GM18858 (cell line): ENCODE data around the gene UBE2M.
"Not testable (repeated sequence)": the region's sequence is repeated elsewhere in the genome, so short reads cannot be mapped to it uniquely, and the experiment has no call there.

Source experiments
- ATAC-seq: cut with Tn5 transposase; IDR thresholded peaks from one replicate; pipeline ENCODE4 v1.9.1; 2021; ENCODE audit not compliant: unreplicated experiment

Gene UBE2M

GRCh38 chr19:58558066-58558622, at the start of gene UBE2M:
UBE2M (minus strand) TSS chr19:58558611; CDS start chr19:58558381, 230 bp downstream.
- ATAC-seq: peak; percentile 1

GRCh38 chr19:58607213-58607612, 48.8 kb upstream of the UBE2M start:
- ATAC-seq: not testable (repeated sequence)

- not testable (repeated sequence) for ATAC-seq
Observed at GRCh38 chr19:58606251-58606896, 48.0 kb upstream of the UBE2M start.

- no peak for ATAC-seq
Observed at GRCh38 chr19:58586133-58586765, 27.8 kb upstream of the UBE2M start.

DNA sequence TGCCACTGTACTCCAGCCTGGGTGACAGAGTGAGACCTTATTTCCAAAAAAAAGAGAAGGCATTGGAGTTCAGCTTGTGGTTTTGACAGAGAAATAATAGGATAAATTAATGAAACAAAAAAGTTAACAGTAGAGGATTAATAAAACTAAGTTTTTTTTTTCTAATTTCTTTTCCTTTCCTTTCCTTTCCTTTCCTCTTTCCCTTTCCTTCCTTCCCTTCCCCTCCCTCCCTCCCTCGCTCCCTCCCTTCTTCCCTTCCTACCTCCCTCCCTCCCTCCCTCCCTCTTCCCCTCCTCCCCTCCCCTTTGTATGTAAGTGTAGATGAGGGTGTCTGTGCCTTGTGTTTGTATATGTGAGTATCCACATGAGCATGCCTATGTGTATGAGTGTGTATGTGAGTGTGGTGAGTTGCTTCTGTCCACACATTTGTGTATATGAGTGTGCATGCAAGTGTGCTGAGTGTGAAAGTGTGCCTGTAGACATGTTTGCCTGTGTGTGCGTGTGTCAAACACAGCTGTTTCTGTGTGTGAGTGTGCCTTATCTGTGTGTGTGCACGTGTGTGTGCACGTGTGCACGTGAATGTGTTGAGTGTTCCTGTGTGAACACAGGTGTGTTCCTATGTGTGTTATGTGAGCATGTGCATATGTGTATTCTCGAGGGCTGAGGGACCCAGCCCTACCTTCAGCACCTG, 27.2 kb upstream of the UBE2M start:
- no peak for ATAC-seq

GRCh38 chr19:58584498-58585441, 26.4 kb upstream of the UBE2M start:
- no peak for ATAC-seq

DNA sequence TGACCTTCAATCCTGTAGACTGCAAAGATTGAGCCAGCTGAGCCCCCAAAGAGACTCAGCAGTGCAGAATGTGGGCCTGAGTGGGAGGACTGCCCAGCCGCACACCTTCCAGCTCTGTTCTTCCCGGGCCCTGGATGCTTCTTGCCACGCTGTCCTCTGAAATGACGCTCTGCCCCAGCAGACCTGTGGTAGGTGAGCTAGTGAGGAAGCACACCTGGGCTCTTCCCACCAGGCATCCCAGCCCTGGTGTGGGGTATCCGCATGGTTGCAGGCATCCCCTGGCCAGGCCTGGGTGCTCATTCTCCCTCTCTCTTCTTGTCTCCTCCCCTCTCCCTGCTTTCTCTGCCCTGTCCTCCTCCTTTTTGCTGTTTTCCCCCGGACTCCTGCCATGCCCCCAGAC, 24.6 kb upstream of the UBE2M start:
- no peak for ATAC-seq

DNA sequence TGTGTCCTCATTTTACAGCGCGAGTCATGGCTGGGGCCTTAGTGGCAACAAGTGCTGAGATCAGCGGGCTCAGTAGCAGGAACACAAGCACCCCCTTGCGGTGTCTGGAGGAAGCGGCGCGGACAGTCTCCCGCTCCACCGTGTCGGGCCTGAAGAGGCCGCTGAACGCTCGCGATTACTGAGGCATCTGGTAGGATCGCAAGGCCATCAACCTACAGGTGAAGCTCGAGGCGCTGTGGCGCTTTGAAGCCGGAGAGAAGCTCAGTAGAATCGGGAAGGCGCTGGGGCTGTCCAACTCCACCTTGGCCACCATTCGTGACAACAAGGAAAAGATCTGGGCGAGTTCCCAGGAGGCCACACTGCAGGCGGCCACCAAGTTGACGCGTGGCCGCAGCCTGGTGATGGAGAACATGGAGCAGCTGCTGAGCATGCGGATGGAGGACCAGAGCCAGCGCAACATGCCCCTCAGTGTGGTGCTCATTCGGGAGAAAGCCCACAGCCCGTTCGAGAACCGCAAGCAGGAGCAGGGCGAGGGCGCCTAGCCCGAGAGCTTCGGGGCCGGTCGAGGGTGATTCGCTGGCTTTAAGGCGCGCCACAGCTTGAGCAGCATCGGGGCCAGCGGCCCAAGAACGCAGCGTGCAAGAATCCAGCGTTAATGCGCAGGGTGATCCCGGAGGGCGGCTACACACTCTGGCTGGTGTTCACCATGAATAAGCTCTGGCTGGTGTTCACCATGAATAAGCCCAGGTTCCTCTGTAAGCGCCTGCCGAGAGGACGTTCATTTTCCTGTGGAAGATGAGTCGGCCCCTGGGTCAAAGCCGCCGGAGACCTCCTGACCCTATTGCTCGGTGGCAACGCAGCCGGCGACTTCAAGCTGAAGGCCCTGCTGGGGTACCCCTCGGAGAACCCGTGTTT, 23.1 kb upstream of the UBE2M start:
- no peak for ATAC-seq

DNA sequence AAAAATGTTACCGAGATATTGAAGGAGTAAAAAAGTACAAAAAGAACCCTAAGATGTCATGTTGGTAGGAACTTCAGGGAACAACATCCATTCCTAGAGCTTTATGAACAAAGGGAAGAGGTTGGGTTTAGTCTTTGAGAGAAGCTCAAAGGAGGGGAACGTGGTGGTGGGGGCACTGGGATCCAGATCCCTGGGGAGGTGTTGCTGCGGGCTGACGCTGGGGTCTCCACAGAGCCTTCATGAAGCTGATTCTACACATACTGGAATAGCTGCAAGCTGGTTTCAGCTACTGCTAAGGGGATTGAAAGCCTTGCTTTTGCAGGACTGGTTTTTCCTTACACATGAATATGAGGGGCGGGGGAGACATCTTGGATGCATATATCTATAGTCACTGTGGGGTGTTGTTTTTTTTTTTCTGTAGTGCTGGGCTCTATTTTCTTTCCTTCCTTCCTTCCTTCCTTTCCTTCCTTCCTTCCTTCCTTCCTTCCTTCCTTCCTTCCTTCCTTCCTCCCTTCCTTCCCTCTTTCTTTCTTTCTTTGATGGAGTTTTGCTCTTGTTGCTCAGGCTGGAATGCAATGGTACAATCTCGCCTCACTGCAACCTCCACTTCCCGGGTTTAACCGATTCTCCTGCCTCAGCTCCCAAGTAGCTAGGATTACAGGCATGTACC, 21.2 kb upstream of the UBE2M start:
- no peak for ATAC-seq

- ATAC-seq: no peak
Observed at GRCh38 chr19:58578012-58578925, 19.9 kb upstream of the UBE2M start.

- not testable (repeated sequence) for ATAC-seq
Observed at GRCh38 chr19:58577581-58577980, 19.2 kb upstream of the UBE2M start.

DNA sequence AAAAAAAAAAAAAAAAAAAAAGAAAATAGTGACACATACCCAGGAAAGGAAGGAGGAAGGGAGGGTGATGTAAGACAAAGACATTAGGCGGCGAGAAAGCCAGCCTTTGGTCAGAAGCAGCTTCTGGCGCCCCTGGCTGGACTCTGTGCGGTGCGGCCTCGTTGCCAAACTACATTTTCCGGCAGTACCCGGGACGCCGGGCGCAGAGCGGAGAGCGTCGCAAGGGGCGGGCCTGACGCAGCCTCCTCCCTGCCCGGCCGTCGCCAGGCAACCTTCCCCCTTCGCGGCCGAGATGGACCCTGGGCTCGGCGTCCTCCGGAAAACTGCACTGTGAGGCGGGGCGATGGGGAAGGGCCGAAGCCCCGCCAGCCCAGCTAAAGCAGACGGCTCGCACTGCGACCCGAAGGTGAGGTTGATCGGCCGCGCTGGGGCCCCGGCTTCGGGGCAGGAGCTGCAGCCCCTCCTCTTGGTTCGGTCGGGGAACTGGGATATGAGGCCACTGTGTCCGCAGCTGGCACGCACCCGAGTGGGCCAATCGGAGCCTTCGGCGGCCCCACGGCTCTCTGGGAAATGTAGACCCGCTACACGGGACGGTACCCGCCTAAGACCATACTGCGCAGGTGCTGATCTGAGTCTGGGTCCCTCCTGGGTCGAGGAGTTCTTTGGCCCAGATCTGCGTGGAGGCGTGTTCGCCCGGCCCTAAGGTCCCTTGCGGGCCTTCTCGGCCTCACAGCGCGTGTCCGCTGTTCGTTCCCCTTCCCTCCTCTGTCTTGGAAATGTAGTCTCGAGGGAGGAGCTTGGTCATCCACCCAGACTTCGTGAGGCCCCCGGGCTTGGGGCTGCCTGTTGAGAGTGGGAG, 17.0 kb upstream of the UBE2M start:
- peak; percentile 36 for ATAC-seq

- no peak for ATAC-seq
Observed at GRCh38 chr19:58573658-58574164, 15.3 kb upstream of the UBE2M start.

DNA sequence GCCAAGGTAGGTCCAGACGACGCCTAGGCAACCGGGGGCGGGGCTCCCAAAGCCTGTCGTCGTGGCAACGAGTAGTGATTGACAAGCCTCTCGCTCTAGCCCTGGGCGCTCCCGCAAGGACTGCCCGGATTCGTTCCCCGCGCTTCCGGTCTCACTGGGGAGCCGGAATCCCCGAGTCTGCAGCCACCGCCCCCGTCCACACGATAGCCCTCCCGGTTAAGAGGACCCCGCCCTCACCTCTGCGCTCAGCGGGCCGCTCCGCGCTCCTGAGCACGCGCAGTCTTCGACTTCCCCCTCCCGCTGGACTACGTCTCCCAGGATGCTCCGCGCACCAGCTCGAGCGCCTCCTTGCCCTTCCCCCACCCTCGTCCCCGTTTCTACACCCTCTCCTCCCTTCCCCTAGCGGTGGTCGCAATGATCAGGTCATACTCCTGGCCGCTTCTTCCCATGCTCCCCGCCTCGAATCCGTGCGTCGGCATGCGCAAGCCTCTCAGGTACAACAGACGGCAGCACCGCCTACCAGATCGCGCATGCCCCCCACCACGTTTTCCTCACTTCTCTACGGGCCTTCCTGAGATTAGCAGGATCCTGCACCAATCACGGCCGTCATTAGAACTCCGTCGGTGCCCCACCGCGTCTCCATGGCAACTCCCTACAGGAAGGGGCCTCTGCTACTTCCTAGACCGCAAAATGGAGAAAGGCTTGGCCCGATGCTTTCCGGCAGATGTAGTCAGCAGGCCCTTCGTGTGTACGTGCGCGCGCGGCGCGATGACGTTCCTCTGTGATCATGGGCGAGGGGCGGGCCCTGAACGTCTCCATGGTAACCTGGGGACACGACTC, 14.6 kb upstream of the UBE2M start, which contains the start of gene MZF1:
Gene MZF1 (minus strand): TSS at position 518 of the 840 bp plus-strand sequence. CDS start 1,946 bp downstream, outside the sequence.
- peak; percentile 36 for ATAC-seq

DNA sequence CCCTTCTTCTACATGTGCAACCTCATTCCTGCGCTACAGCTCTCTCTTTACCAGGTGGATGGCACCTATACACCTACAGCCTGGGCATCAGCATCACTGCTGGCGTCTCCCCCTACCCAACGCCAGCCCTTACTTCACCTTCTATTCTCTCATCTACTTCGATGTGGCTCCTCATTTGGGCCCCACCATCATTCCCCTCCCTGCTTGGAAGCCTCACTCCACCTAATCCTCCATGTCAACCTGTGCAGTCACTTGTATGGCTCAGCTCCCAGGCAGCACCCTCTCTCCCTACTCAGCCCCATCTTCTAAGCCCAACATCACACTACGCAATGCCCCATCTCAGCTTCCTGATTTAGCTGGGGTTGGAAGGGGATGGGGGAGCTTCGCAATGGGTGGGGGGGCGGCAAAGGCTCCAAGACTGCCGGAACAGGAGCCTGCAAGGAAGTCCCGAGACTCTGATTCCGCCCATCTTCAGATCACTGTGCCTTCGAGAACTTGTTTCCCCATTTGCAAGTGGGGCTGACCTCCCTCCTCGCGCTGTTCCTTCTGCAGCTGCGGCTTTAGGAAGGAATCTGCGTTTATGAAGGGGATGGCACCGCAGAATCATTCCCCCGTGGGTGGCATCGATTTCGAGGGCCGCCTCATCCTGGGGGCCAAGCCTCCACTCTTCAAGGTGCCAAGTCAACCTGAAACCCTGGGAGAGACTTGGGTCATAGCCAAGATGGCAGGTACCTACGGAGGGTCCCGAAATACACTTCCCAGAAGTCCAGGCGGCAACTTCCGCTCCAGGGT, 13.8 kb upstream of the UBE2M start:
- no peak for ATAC-seq
